DOHH2 (cell line): ENCODE results near the gene EPHA5.

Experiments
- CTCF ChIP-seq: fragments of 200-600 bp; sonication (generic); IDR thresholded peaks from one replicate; pipeline ENCODE4 v1.5.1; 2014; ENCODE audit warnings: antibody characterized with exemption, mild to moderate bottlenecking, low read depth, low read length; ENCODE audit not compliant: poor library complexity, severe bottlenecking
- EZH2phosphoT487 ChIP-seq: fragments of 200-600 bp; sonication (generic); IDR thresholded peaks from 2 replicates; pipeline ENCODE4 v1.6.1; 2017; ENCODE audit warnings: borderline replicate concordance, mild to moderate bottlenecking, antibody characterized with exemption, low read length, moderate library complexity, mixed read lengths

- TF ChIP-seq CTCF (no peak), EZH2phosphoT487 (no peak)
Observed at GRCh38 chr4:65651031-65651430, 19.3 kb downstream of the EPHA5 start.
